RWPE1 (cell line): ENCODE data around the gene RAMACL.

ENCODE experiments used
- CTCF ChIA-PET: fragments of 350-600 bp; sonication (Branson Sonifier 250); formaldehyde crosslinking; extraction: SDS; loops from one replicate; lab custom pipeline; 2021; lab: Yijun Ruan, JAX
- POLR2A ChIA-PET: fragments of 400-600 bp; formaldehyde crosslinking; extraction: SDS; loops from one replicate; lab custom pipeline; 2020; ENCODE audit warnings: antibody characterized with exemption; ENCODE audit not compliant: low non-redundant PET; lab: Yijun Ruan, JAX
- DNase-seq: peaks from one replicate; pipeline ENCODE4 v3.0.0; 2012; ENCODE audit warnings: low spot score
- H3K27ac ChIP-seq: fragments of 450-650 bp; 2 replicates; pipeline ENCODE4 v1.5.1; 2017
- TF ChIP-seq, protein P1 (sequence below): fragments of 450-650 bp; conservative IDR thresholded peaks from 2 replicates; pipeline ENCODE4 v1.5.1; 2017; ENCODE audit warnings: low read depth, mild to moderate bottlenecking

Gene RAMACL

DNA sequence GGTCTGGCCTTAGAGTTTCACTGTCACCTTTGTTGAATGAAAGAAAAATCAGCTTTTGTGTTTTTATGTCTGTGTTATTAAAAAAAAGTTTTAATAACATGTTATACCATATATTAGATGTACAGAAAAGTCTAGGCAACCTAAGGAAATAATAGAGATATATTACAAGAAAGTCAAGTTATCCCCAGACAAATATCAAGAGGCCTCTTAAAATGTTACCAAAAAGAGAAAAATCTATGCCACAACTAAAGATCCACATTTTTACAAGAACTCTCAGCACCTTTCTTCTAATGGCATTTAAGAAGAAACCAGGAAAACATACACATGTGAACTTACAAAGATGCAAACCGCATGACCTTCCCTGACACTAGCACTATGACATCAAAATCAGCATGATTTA is 26.8 kb downstream of the RAMACL start:
- CTCF ChIA-PET = no interaction called here
- H3K27ac ChIP-seq = no peak overlapping the region
- TF ChIP-seq, protein P1, sequence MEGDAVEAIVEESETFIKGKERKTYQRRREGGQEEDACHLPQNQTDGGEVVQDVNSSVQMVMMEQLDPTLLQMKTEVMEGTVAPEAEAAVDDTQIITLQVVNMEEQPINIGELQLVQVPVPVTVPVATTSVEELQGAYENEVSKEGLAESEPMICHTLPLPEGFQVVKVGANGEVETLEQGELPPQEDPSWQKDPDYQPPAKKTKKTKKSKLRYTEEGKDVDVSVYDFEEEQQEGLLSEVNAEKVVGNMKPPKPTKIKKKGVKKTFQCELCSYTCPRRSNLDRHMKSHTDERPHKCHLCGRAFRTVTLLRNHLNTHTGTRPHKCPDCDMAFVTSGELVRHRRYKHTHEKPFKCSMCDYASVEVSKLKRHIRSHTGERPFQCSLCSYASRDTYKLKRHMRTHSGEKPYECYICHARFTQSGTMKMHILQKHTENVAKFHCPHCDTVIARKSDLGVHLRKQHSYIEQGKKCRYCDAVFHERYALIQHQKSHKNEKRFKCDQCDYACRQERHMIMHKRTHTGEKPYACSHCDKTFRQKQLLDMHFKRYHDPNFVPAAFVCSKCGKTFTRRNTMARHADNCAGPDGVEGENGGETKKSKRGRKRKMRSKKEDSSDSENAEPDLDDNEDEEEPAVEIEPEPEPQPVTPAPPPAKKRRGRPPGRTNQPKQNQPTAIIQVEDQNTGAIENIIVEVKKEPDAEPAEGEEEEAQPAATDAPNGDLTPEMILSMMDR = no peak
- POLR2A ChIA-PET = no interaction called here
- DNase-seq = no peak

DNA sequence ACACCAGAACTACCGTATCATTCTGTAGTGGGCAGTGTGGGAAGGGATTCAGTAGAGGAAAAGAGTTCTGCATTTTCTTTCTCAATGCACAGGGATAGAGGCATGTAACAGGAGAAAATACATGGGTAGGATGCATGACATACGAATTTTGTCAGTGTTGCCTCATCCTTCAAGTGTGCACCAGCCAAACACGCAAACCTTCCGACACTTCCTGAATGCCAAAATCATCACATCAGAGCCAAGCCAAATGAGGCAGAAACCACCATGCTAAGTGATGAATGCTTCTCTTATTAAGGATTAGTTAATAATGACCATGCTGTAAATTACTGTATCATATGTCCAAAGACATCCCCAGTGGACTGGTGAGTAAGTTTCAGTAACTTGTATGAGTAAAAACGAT is 27.3 kb downstream of the RAMACL start:
- POLR2A ChIA-PET = no interaction called here

DNA sequence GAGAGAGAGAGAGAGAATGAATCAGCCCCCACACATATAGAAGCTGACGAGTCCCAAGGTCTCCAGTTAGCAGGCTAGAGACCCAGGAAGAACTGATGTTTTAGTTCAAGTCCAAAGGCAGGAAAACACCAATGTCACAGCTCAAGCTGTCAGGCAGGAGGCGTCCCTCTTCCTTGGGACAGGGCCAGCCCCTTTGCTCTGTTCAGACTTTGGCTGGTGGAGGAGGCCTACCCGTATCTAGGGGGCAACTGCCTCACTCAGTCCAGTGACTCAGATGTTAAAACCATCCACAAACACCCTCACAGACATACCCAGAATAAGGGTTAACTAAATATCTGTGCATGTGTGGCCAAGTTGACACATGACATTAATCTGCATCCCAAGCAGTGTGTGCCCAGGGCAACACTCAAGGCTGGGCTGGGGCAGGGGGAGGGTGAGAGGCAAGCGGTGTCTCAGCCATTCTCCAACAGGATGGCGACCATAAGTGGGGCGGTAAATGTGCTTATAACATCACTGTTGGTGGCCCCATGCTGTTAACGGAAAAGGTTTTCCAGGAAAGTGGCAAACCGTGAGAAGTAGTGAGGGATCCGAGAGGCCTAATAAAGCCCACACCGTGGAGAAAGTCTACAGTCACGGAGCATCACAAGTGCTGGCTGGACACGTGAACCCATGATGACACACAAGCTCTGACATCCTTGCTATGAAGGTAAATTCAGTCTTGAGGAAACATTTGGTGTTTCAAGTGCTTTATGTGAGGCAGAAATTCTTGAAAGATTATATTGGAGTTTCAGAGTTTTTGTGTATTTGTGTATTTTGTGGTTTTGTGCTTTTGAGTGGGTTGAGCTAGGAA is 28.1 kb downstream of the RAMACL start:
- POLR2A ChIA-PET = no interaction called here

More for the DNA sequence above, 27.3 kb downstream of the RAMACL start:
- no peak overlapping the region for H3K27ac ChIP-seq
- TF ChIP-seq, protein P1 = no peak
- CTCF ChIA-PET = interaction anchor here (0.6 kb wide), 1 partner anchor 48 kb away, joined by 3 read pairs; no protein-coding TSS in a partner anchor
- DNase-seq = no peak

DNA sequence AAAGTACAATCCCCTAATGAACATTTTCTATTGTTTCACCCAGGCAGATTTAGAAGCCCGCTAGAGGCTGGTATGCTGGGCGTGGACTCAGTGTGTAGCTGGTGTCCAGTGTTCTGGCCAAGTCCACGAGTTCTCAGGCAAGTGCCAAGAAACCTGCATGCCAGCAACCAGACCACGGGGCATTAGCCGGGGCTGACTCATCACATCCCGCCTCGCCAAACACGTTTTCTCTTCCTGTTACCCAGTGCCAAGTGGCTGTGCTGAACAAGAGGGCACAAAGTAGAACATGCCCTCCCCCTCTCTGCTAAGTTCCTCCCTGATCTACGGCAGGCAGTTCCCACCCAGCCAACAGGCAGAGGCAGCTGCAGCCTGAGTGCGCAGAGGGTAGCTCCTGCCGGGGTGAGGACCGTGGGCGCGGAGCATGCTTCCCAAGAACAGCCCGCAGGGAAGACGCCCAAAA is 29.6 kb downstream of the RAMACL start:
- POLR2A ChIA-PET = no interaction called here

More for the DNA sequence above, 28.1 kb downstream of the RAMACL start:
- CTCF ChIA-PET = interaction anchor here (0.6 kb wide), 1 partner anchor 49 kb away, joined by 3 read pairs; no protein-coding TSS in a partner anchor
- DNase-seq = no peak
- H3K27ac ChIP-seq = peak overlapping the region; percentile 75
- TF ChIP-seq, protein P1 = no peak

DNA sequence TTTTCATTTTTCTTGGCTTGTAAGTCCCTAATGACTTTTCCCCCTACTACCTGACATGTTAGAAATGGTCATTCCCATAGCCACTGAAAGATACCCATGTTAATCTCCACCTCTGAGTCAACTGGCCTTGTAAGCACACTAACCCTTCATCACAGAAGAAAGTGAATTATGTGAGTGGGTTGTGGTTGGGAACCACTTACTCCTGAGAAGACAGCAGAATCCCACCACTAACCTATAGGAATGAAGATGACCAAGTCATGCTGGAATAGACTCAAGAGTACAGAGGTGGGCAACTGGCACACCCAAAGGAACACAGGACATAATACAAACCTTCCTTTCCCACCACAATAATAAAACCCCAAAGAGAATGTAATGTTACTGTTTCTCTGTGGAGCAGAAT is 30.1 kb downstream of the RAMACL start:
- POLR2A ChIA-PET = no interaction called here
- TF ChIP-seq, protein P1 = no peak
- CTCF ChIA-PET = no interaction called here
- DNase-seq = no peak
- peak overlapping the region; percentile 94 for H3K27ac ChIP-seq

More for the DNA sequence above, 29.6 kb downstream of the RAMACL start:
- peak overlapping the region; percentile 94 for H3K27ac ChIP-seq
- CTCF ChIA-PET = interaction anchor here (0.6 kb wide), 1 partner anchor 96 kb away, joined by 3 read pairs; no protein-coding TSS in a partner anchor
- DNase-seq = peak; percentile 96
- TF ChIP-seq, protein P1 = no peak

DNA sequence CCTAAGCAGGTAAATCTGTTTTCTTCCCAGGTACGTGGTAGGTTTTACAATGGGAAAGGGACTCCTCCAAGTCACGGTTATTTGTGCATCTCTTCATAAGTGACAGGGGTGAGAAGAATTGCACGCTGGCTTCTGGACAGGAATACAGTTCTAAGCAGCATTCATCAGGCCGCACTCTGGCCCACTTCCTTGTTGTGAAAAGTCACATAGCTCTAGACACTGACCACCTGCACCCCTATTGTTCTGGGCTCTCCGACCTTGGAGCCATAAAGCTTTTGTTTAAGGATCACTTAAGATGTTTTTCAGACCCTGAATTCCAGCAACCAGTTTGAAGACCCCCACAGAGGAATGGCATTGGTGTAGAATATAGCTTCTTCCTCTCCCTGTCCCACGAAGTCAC is 31.4 kb downstream of the RAMACL start:
- ChIA-PET POLR2A (no interaction called here), CTCF (no interaction called here)
- peak overlapping the region; percentile 94; the same call in 1 of the 2 replicates for H3K27ac ChIP-seq
- no peak for DNase-seq
- TF ChIP-seq, protein P1 = no peak
